Fibroblast of lung (primary cell): ENCODE data around the gene CEP295NL. TPM values are rescaled to one million over a fixed set of nuclear protein-coding genes. Genes with fewer than 3 reads are reported as not detected.
"Not testable (repeated sequence)": the region's sequence is repeated elsewhere in the genome, so short reads cannot be mapped to it uniquely, and the experiment has no call there.

Experiments used
- DNase-seq, 2 donors: peaks; one replicate each; pipeline versions ENCODE4 v3.0.0 to v3.0.0-alpha.2; 2010; ENCODE audit warnings: low read depth in 2 of 2
- H2AFZ ChIP-seq: 2 replicates; pipeline ENCODE4 v1.5.1; 2012; ENCODE audit warnings: low read length, control low read depth, inconsistent platforms
- H3K27ac ChIP-seq: 2 replicates; pipeline ENCODE4 v1.5.1; 2011; ENCODE audit warnings: low read length, control low read depth; ENCODE audit not compliant: insufficient read depth
- H3K27me3 ChIP-seq: 2 replicates; pipeline ENCODE4 v1.5.1; 2011; ENCODE audit warnings: mild to moderate bottlenecking, low read length; ENCODE audit not compliant: control insufficient read depth, insufficient read depth
- H3K36me3 ChIP-seq: 2 replicates; pipeline ENCODE4 v1.5.1; 2011; ENCODE audit warnings: low read length; ENCODE audit not compliant: control insufficient read depth, insufficient read depth
- H3K4me1 ChIP-seq: 2 replicates; pipeline ENCODE4 v1.5.1; 2011; ENCODE audit warnings: low read length; ENCODE audit not compliant: control insufficient read depth, insufficient read depth; ENCODE audit errors: extremely low read depth
- H3K4me2 ChIP-seq: 2 replicates; pipeline ENCODE4 v1.5.1; 2011; ENCODE audit warnings: low read length, control low read depth; ENCODE audit not compliant: insufficient read depth; ENCODE audit errors: extremely low read depth
- H3K4me3 ChIP-seq, 4 experiments: fragments of 200-600 bp in 1 of 4; sonication (generic) in 1 of 4; replicated peaks in 1 of 4; 2 replicates each; pipeline ENCODE4 v1.5.1; 2011 to 2016; ENCODE audit warnings: low read length in 4 of 4, low read depth in 3 of 4, mild to moderate bottlenecking in 3 of 4, control low read depth in 2 of 4, inconsistent platforms in 1 of 4, mixed read lengths in 1 of 4; ENCODE audit not compliant: insufficient read depth in 1 of 4; ENCODE audit errors: control extremely low read depth in 1 of 4
- H3K79me2 ChIP-seq: 2 replicates; pipeline ENCODE4 v1.5.1; 2012; ENCODE audit warnings: mild to moderate bottlenecking, low read length, inconsistent platforms; ENCODE audit not compliant: control insufficient read depth, insufficient read depth
- H3K9ac ChIP-seq: 2 replicates; pipeline ENCODE4 v1.5.1; 2011; ENCODE audit warnings: mild to moderate bottlenecking, low read length, control low read depth; ENCODE audit not compliant: insufficient read depth
- H3K9me3 ChIP-seq: 2 replicates; pipeline ENCODE4 v1.5.1; 2012; ENCODE audit warnings: low read depth, low read length; ENCODE audit not compliant: control insufficient read depth, insufficient read depth
- H4K20me1 ChIP-seq: 2 replicates; pipeline ENCODE4 v1.5.1; 2011; ENCODE audit warnings: low read length; ENCODE audit not compliant: control insufficient read depth, insufficient read depth; ENCODE audit errors: extremely low read depth
- EZH2 ChIP-seq: IDR thresholded peaks from 2 replicates; pipeline ENCODE4 v1.5.1; 2012; ENCODE audit warnings: low read length, control low read depth, mild to moderate bottlenecking; ENCODE audit errors: missing control alignments
- polyA plus RNA-seq, 2 donors: library from polyadenylated mRNA; depleted of rRNA in 1 of 2; stranded (reverse) in 1 of 2; unstranded in 1 of 2; fragments of >200 nt; gene quantifications; 2 replicates each; pipeline ENCODE4 v1.2.1, GENCODE V29; 2011 to 2012; ENCODE audit warnings: missing spikeins in 1 of 2
- total RNA-seq: library from RNA; depleted of rRNA; stranded (reverse); fragments of >200 nt; gene quantifications from 2 replicates; pipeline ENCODE4 v1.2.1, GENCODE V29; 2014
- TF ChIP-seq, protein P1 (sequence below), 2 donors: IDR thresholded peaks in 1 of 2; conservative IDR thresholded peaks in 1 of 2; 1 replicate in 1 of 2; 2 replicates in 1 of 2; pipeline ENCODE4 v1.5.1; 2011 to 2012; ENCODE audit warnings: low read length in 2 of 2, control low read depth in 1 of 2, inconsistent platforms in 1 of 2, low read depth in 1 of 2, mild to moderate bottlenecking in 1 of 2

The CEP295NL gene
- total and polyA plus RNA-seq, 2 donors (not counting 1 experiment from before 2014, with no cell fraction given): 0.10 to 2.8 TPM

DNA sequence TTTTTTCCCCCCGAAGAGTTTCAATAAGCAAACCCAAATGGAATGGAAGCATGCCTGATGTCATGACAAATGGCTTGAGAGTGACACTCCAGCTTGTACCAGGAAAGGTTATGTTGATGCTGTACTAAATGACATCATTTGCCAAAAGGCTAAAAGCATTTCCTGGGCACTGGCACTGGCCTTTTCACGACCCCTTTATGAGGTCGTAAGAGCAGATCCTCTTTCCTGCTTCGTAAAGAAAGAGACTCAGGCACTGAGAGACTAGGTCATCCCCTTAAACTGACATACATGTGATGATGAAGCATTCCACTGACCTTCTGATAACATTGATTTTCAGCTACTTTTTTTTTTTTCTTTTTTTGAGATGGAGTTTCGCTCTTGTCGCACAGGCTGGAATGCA, 30.5 kb downstream of the CEP295NL start:
- Histone ChIP-seq H3K4me2 (no peak overlapping the region), H3K79me2 (peaks cover 38% of the 10 kb centered on the region), H3K36me3 (peaks cover 15% of the 10 kb centered on the region)

DNA sequence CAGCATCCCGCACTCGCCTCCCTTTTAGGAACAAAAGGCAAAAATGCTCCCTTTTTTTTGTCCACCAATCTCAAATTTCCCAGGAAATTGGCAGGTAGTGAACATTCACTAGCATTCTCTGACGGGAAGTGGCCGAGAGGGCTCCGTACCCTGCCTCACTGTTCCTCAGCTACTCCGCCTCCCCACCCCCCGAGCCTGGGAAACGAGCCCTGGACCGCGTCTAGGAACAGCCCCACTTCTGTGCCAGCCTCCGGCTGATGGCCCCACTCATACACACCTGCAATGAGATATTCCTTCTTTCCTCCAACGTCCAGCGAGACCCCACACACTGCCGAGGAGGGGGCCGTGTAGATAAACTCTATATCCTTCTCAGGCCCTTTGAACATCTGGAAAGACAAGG, 32.4 kb downstream of the CEP295NL start:
- H2AFZ ChIP-seq: no peak overlapping the region
- H3K4me3 ChIP-seq: no peak overlapping the region
- peaks cover 28% of the 10 kb centered on the region for H3K79me2 ChIP-seq
- no peaks in the 10 kb centered on the region for H3K9me3 ChIP-seq
- no peak overlapping the region for H3K9ac ChIP-seq
- H3K4me1 ChIP-seq: peaks cover 29% of the 10 kb centered on the region
- H3K27me3 ChIP-seq: no peaks in the 10 kb centered on the region
- no peak overlapping the region for H3K4me2 ChIP-seq
- H4K20me1 ChIP-seq: no peaks in the 10 kb centered on the region
- TF ChIP-seq, protein P1, sequence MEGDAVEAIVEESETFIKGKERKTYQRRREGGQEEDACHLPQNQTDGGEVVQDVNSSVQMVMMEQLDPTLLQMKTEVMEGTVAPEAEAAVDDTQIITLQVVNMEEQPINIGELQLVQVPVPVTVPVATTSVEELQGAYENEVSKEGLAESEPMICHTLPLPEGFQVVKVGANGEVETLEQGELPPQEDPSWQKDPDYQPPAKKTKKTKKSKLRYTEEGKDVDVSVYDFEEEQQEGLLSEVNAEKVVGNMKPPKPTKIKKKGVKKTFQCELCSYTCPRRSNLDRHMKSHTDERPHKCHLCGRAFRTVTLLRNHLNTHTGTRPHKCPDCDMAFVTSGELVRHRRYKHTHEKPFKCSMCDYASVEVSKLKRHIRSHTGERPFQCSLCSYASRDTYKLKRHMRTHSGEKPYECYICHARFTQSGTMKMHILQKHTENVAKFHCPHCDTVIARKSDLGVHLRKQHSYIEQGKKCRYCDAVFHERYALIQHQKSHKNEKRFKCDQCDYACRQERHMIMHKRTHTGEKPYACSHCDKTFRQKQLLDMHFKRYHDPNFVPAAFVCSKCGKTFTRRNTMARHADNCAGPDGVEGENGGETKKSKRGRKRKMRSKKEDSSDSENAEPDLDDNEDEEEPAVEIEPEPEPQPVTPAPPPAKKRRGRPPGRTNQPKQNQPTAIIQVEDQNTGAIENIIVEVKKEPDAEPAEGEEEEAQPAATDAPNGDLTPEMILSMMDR (conservative IDR thresholded peaks at IDR 0.05 in 1 of 2, IDR thresholded peaks at IDR 0.05 in 1 of 2; ENCODE audit: low read depth in 1 of 2, low read length in 2 of 2): no peak
- TF ChIP-seq EZH2: no peak
- DNase-seq: no peak
- H3K27ac ChIP-seq: no peak overlapping the region
- H3K36me3 ChIP-seq: peaks cover 17% of the 10 kb centered on the region

More for the DNA sequence above, 30.5 kb downstream of the CEP295NL start:
- H3K27ac ChIP-seq: no peak overlapping the region
- H2AFZ ChIP-seq: no peak overlapping the region
- H3K4me3 ChIP-seq: no peak overlapping the region
- no peak for DNase-seq
- H3K27me3 ChIP-seq: no peaks in the 10 kb centered on the region
- H3K4me1 ChIP-seq: peaks cover 21% of the 10 kb centered on the region
- TF ChIP-seq, protein P1 (conservative IDR thresholded peaks at IDR 0.05 in 1 of 2, IDR thresholded peaks at IDR 0.05 in 1 of 2; ENCODE audit: low read depth in 1 of 2, low read length in 2 of 2): no peak
- no peak for TF ChIP-seq EZH2
- H3K9me3 ChIP-seq: no peaks in the 10 kb centered on the region
- no peak overlapping the region for H3K9ac ChIP-seq
- H4K20me1 ChIP-seq: no peaks in the 10 kb centered on the region

DNA sequence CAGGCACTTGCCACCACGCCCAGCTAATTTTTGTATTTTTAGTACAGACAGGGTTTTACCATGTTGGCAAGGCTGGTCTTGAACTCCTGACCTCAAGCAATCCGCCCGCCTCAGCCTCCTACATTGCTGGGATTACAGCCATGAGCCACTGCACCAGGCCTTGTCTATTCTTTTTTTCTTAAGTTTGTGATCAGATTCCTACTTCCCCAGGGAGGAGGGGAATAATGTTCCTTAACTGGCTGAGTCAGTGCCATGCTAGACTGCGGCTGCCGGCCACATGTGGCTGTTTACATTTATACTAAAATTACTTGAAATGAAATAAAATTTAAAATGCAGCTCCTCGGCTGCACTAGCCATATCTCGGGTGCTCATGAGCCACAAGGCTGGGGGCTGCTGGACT, 34.6 kb downstream of the CEP295NL start:
- TF ChIP-seq, protein P1 (conservative IDR thresholded peaks at IDR 0.05 in 1 of 2, IDR thresholded peaks at IDR 0.05 in 1 of 2; ENCODE audit: low read depth in 1 of 2, low read length in 2 of 2): no peak
- TF ChIP-seq EZH2: no peak
- peak overlapping the region; percentile 5 for H3K27ac ChIP-seq
- H2AFZ ChIP-seq: no peak overlapping the region
- H3K9ac ChIP-seq: no peak overlapping the region
- no peaks in the 10 kb centered on the region for H3K27me3 ChIP-seq
- H3K36me3 ChIP-seq: peaks cover 20% of the 10 kb centered on the region
- peaks cover 25% of the 10 kb centered on the region for H3K4me1 ChIP-seq
- H3K4me2 ChIP-seq: peak overlapping the region; percentile 15
- H4K20me1 ChIP-seq: no peaks in the 10 kb centered on the region
- peaks cover 28% of the 10 kb centered on the region for H3K79me2 ChIP-seq
- H3K9me3 ChIP-seq: no peaks in the 10 kb centered on the region
- no peak overlapping the region for H3K4me3 ChIP-seq
- DNase-seq: peak; percentile 73 to 87

DNA sequence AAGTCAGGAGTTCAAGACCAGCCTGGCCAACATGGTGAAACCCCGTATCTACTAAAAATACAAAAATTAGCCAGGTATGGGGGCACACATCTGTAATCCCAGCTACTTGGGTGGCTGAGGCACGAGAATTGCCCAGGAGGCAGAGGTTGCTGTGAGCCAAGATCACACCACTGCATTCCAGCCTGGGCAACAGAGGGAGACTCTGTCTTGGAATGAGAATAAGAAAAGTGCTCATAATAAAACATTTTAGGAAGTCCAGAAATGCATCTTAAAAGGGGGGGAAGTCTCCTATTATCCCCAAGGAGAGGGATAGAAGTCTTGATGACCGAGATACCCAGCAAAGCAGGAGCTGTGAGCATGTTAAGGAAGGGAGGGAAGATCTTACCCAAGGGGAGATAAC, 36.0 kb downstream of the CEP295NL start:
- H3K9ac ChIP-seq, H3K27me3 ChIP-seq, H2AFZ ChIP-seq, H3K9me3 ChIP-seq, DNase-seq, H3K4me2 ChIP-seq, H4K20me1 ChIP-seq, H3K4me3 ChIP-seq: not testable (repeated sequence)
- Histone ChIP-seq H3K4me1 (peaks cover 26% of the 10 kb centered on the region), H3K36me3 (peaks cover 20% of the 10 kb centered on the region), H3K79me2 (peaks cover 28% of the 10 kb centered on the region), H3K27ac (peak overlapping the region; percentile 34)
